ENCODE results near the gene PIAS1.

- no peak for TF ChIP-seq SRF (IDR thresholded peaks at IDR 0.05; ENCODE audit: low read depth)
- TF ChIP-seq EZH2 (IDR thresholded peaks at IDR 0.05) = no peak
Measured at GRCh38 chr15:68130851-68131250, 76.7 kb downstream of the PIAS1 start.

Measured in HCT116 (cell line).